ENCODE measurements around the gene LUC7L3. TPM values are rescaled to one million over a fixed set of nuclear protein-coding genes. Genes with fewer than 3 reads are reported as not detected.

LUC7L3 gene
- total and polyA plus RNA-seq, 2 of the 13 experiments (the other 11 are each of a cell fraction or from before 2014, with no cell fraction given), result 108 to 120 TPM

- TF ChIP-seq CERS6 (CRISPR knock-in tag; IDR thresholded peaks at IDR 0.05), result no peak; the same call in 1 of the 2 replicates
- no peak; the same call in 1 of the 2 replicates for TF ChIP-seq STAG1 (CRISPR knock-in tag; IDR thresholded peaks at IDR 0.05)
- peak; percentile 91; the same call in 1 of the 2 replicates for TF ChIP-seq ZNF704 (CRISPR knock-in tag; IDR thresholded peaks at IDR 0.05; ENCODE audit: borderline replicate concordance)
- TF ChIP-seq ZNF350 (CRISPR knock-in tag; IDR thresholded peaks at IDR 0.05; ENCODE audit: borderline replicate concordance, low read depth), result peak; percentile 11
- no peak; the same call in none of the 2 replicates for TF ChIP-seq AHDC1 (CRISPR knock-in tag; IDR thresholded peaks at IDR 0.05; ENCODE audit: borderline replicate concordance)
- TF ChIP-seq ZNF441 (CRISPR knock-in tag; IDR thresholded peaks at IDR 0.05; ENCODE audit: borderline replicate concordance), result 0 out of 2 replicates have a peak, but pooled peaks have one; percentile 36
- TF ChIP-seq WIZ (CRISPR knock-in tag; IDR thresholded peaks at IDR 0.05), result no peak; the same call in 1 of the 2 replicates
- TF ChIP-seq GTF2F1 (IDR thresholded peaks at IDR 0.05; ENCODE audit: low read length), result peak; percentile 87
- 0 out of 2 replicates have a peak, but pooled peaks have one; percentile 38 for TF ChIP-seq GATA4 (IDR thresholded peaks at IDR 0.05; ENCODE audit: borderline replicate concordance, low read depth)
- peak; percentile 84 for TF ChIP-seq KDM4B (CRISPR knock-in tag; IDR thresholded peaks at IDR 0.05)
- TF ChIP-seq KLF9 (CRISPR knock-in tag; IDR thresholded peaks at IDR 0.05; ENCODE audit: low read depth), result 0 out of 2 replicates have a peak, but pooled peaks have one; percentile 35
- TF ChIP-seq SNAPC2 (CRISPR knock-in tag; IDR thresholded peaks at IDR 0.05), result no peak; the same call in none of the 2 replicates
- TF ChIP-seq ZNF143 (CRISPR knock-in tag; IDR thresholded peaks at IDR 0.05), result peak; percentile 71
- peak in 1 of 2 experiments; percentile 75; a peak in 1 of 4 replicates for TF ChIP-seq REST (IDR thresholded peaks at IDR 0.05; ENCODE audit: borderline replicate concordance in 1 of 2, low read depth in 1 of 2, low read length in 2 of 2)
- TF ChIP-seq CBFB (CRISPR knock-in tag; IDR thresholded peaks at IDR 0.05), result peak; percentile 81
- peak; percentile 77 for TF ChIP-seq FOXO1 (CRISPR knock-in tag; IDR thresholded peaks at IDR 0.05)
Measured at GRCh38 chr17:50707289-50708049, 11.9 kb upstream of the LUC7L3 start, which contains the start of gene ANKRD40 (continued).
